Panc1 (cell line): Measurements from ENCODE around the gene KIRREL3. TPM values are rescaled to one million over a fixed set of nuclear protein-coding genes. Genes with fewer than 3 reads are reported as not detected.

Source experiments
- ATAC-seq: fragments of 200-7000 bp; cut with Tn5 transposase; 2 replicates; pipeline ENCODE4 v1.9.1; 2020; ENCODE audit warnings: mild to moderate bottlenecking, moderate library complexity
- BruUV-seq: library from RNA; stranded (reverse); fragments of 400-500 nt; replicated peaks from 2 replicates; lab custom pipeline; 2021; lab: Mats Ljungman, UMichigan
- CTCF ChIA-PET: fragments of 300-600 bp; sonication (Branson Sonifier 250); formaldehyde crosslinking; loops from one replicate; lab custom pipeline; 2022; ENCODE audit warnings: antibody characterized with exemption; lab: Charles Lee
- POLR2A ChIA-PET: fragments of 300-600 bp; sonication (Branson Sonifier 250); formaldehyde crosslinking; loops from one replicate; lab custom pipeline; 2022; ENCODE audit warnings: antibody characterized with exemption; lab: Charles Lee
- DNase-seq: peaks from one replicate; pipeline ENCODE4 v3.0.0-alpha.2; 2010; ENCODE audit warnings: low read depth, low spot score
- H3K27ac ChIP-seq: 2 replicates; pipeline ENCODE4 v1.5.1; 2011; ENCODE audit warnings: mild to moderate bottlenecking, low read length, inconsistent platforms
- H3K27me3 ChIP-seq: fragments of 200-500 bp; sonication (Bioruptor generic); 2 replicates; pipeline ENCODE4 v1.6.0; 2014; ENCODE audit warnings: low read length, inconsistent platforms; ENCODE audit not compliant: control insufficient read depth, insufficient read depth
- H3K36me3 ChIP-seq: fragments of 200-500 bp; sonication (Bioruptor generic); 2 replicates; pipeline ENCODE4 v1.5.1; 2014; ENCODE audit warnings: inconsistent platforms, mild to moderate bottlenecking, low read length, moderate library complexity; ENCODE audit not compliant: control insufficient read depth, insufficient read depth
- H3K4me1 ChIP-seq: 2 replicates; pipeline ENCODE4 v1.5.1; 2011; ENCODE audit warnings: inconsistent platforms, mild to moderate bottlenecking, low read length, moderate library complexity; ENCODE audit not compliant: control insufficient read depth, insufficient read depth
- H3K4me3 ChIP-seq, 2 experiments: 2 replicates each; pipeline ENCODE4 v1.5.1; 2011 to 2012; ENCODE audit warnings: low read depth in 2 of 2, low read length in 2 of 2, mild to moderate bottlenecking in 2 of 2, inconsistent platforms in 1 of 2, moderate library complexity in 1 of 2
- H3K9me3 ChIP-seq: fragments of 200-500 bp; sonication (Bioruptor generic); 2 replicates; pipeline ENCODE4 v1.5.1; 2014; ENCODE audit warnings: low read depth, mild to moderate bottlenecking, inconsistent platforms, low read length, moderate library complexity; ENCODE audit not compliant: control insufficient read depth, insufficient read depth
- POLR2AphosphoS5 ChIP-seq: IDR thresholded peaks from 2 replicates; pipeline ENCODE4 v1.6.1; 2012; ENCODE audit warnings: mild to moderate bottlenecking, low read depth, low read length, moderate library complexity
- REST ChIP-seq, 2 experiments: IDR thresholded peaks; 2 replicates each; pipeline ENCODE4 v1.6.1; 2011 to 2012; ENCODE audit warnings: low read depth in 2 of 2, control low read depth in 1 of 2, low read length in 1 of 2, mild to moderate bottlenecking in 1 of 2, moderate library complexity in 1 of 2; ENCODE audit not compliant: insufficient read depth in 1 of 2
- SIN3A ChIP-seq: IDR thresholded peaks from 2 replicates; pipeline ENCODE4 v1.6.1; 2012; ENCODE audit warnings: low read depth, mild to moderate bottlenecking, low read length, moderate library complexity, borderline replicate concordance; ENCODE audit not compliant: insufficient read depth
- TCF7L2 ChIP-seq: IDR thresholded peaks from 2 replicates; pipeline ENCODE4 v1.6.1; 2011; ENCODE audit warnings: mild to moderate bottlenecking, low read depth, low read length, inconsistent platforms
- in situ Hi-C: cut with HindIII; loops from 2 replicates; pipeline ENCODE4 v1.10.0; 2016; ENCODE audit warnings: low sequenced_read_pairs, low pct_unique_long_range_greater_than_20kb
- intact Hi-C: fragments of 100-400 bp; cut with micrococcal nuclease; formaldehyde crosslinking; loops from one replicate; pipeline ENCODE4 v1.10.0; 2022; ENCODE audit not compliant: unreplicated experiment
- total RNA-seq: library from RNA; stranded (reverse); gene quantifications from one replicate; pipeline ENCODE4 v1.2.1, GENCODE V29; 2021; ENCODE audit not compliant: unreplicated experiment
- TF ChIP-seq, protein P1 (sequence below): fragments of 450-650 bp; IDR thresholded peaks from 2 replicates; pipeline ENCODE4 v1.5.1; 2017; ENCODE audit warnings: mild to moderate bottlenecking

Gene KIRREL3
- total RNA-seq, 1 experiment from 2014 or later = 0.36 TPM

DNA sequence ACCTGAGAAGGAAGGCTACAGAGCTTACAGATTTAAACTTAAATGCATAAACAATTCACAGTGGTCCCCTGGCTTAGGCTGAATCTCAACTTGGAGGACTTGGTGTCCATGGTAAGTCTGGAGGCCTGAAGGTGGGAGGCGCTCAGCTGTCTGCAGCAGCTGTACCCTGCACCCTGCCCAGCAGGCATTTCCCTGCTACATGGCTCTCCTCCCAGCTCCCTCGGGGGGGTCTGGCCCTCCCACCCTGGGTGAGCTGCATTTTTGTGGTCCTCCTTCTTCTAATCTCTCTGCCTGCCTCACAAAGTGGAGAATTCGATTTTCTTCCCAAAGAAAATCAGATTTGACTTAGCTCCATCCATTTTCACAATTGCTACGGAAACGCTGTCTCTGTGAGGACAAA lies 273.2 kb downstream of the KIRREL3 start:
- ChIA-PET CTCF (no interaction called here), POLR2A (interaction anchor here (0.6 kb wide), 1 partner anchor 23 kb away, joined by 3 read pairs; no protein-coding TSS in a partner anchor)
- Histone ChIP-seq H3K4me3 (no peak overlapping the region), H3K9me3 (no peaks in the 10 kb centered on the region), H3K4me1 (no peaks in the 10 kb centered on the region), H3K27me3 (peaks cover 22% of the 10 kb centered on the region), H3K36me3 (no peaks in the 10 kb centered on the region), H3K27ac (no peak overlapping the region)
- no peak for DNase-seq
- no peak for TF ChIP-seq REST (IDR thresholded peaks at IDR 0.05; ENCODE audit: insufficient read depth in 1 of 2, low read depth in 2 of 2, low read length in 1 of 2)
- TF ChIP-seq SIN3A = no peak
- no peak for TF ChIP-seq TCF7L2
- TF ChIP-seq, protein P1, sequence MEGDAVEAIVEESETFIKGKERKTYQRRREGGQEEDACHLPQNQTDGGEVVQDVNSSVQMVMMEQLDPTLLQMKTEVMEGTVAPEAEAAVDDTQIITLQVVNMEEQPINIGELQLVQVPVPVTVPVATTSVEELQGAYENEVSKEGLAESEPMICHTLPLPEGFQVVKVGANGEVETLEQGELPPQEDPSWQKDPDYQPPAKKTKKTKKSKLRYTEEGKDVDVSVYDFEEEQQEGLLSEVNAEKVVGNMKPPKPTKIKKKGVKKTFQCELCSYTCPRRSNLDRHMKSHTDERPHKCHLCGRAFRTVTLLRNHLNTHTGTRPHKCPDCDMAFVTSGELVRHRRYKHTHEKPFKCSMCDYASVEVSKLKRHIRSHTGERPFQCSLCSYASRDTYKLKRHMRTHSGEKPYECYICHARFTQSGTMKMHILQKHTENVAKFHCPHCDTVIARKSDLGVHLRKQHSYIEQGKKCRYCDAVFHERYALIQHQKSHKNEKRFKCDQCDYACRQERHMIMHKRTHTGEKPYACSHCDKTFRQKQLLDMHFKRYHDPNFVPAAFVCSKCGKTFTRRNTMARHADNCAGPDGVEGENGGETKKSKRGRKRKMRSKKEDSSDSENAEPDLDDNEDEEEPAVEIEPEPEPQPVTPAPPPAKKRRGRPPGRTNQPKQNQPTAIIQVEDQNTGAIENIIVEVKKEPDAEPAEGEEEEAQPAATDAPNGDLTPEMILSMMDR = no peak
- TF ChIP-seq POLR2AphosphoS5 = no peak
- BruUV-seq = no TSS peak
- in situ Hi-C loops = no loop called here
- intact Hi-C loops = no loop called here
- ATAC-seq = no peak

- CTCF ChIA-PET = no interaction called here
- Histone ChIP-seq H3K27me3 (peaks cover 19% of the 10 kb centered on the region), H3K4me1 (no peaks in the 10 kb centered on the region), H3K27ac (no peak overlapping the region), H3K9me3 (no peaks in the 10 kb centered on the region), H3K4me3 (no peak overlapping the region), H3K36me3 (no peaks in the 10 kb centered on the region)
- POLR2A ChIA-PET = no interaction called here
- no peak for ATAC-seq
- no peak for TF ChIP-seq REST (IDR thresholded peaks at IDR 0.05; ENCODE audit: insufficient read depth in 1 of 2, low read depth in 2 of 2, low read length in 1 of 2)
- no peak for TF ChIP-seq TCF7L2
- TF ChIP-seq POLR2AphosphoS5 = no peak
- no peak for TF ChIP-seq SIN3A
- TF ChIP-seq, protein P1 = no peak
- in situ Hi-C loops = no loop called here
- BruUV-seq = no TSS peak
- intact Hi-C loops = no loop called here
- no peak for DNase-seq
Observed at GRCh38 chr11:126725521-126725920, 275.0 kb downstream of the KIRREL3 start.
